Measurements from ENCODE around the gene C16orf92.
"Not testable (repeated sequence)": the region's sequence is repeated elsewhere in the genome, so short reads cannot be mapped to it uniquely, and the experiment has no call there.

The C16orf92 gene

GRCh38 chr16:30005341-30006094, 17.5 kb upstream of the C16orf92 start:
- peak; percentile 69 for DNase-seq

- DNase-seq: no peak
Observed at GRCh38 chr16:30006095-30006473, 16.9 kb upstream of the C16orf92 start.

- DNase-seq: no peak
Observed at GRCh38 chr16:30006659-30007377, 16.2 kb upstream of the C16orf92 start.

DNA sequence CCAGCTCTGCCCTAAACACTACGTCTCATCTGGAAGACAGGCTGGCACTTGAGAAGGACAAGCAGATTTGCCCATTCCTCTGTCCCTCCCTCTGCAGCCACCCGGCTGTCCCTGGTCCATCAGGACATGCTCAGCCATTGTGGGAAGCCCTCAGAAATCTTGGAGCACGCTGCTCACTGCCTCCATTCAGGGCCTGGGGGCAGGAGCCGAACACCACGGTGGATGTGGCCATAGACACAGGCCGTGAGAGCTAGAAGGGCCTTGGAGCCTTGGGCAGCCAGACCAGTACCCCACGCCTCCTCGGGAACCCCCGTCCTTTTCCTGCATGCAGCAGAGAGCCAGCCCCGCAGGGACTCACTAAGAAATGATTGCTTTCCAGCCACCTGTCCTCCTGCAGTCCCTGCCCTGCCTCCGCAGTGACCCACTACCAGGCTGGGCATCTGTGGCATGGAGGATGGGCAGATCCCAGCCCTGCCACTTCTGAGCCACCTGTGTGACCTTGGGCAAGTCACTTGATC, 15.6 kb upstream of the C16orf92 start:
- no peak for DNase-seq

DNA sequence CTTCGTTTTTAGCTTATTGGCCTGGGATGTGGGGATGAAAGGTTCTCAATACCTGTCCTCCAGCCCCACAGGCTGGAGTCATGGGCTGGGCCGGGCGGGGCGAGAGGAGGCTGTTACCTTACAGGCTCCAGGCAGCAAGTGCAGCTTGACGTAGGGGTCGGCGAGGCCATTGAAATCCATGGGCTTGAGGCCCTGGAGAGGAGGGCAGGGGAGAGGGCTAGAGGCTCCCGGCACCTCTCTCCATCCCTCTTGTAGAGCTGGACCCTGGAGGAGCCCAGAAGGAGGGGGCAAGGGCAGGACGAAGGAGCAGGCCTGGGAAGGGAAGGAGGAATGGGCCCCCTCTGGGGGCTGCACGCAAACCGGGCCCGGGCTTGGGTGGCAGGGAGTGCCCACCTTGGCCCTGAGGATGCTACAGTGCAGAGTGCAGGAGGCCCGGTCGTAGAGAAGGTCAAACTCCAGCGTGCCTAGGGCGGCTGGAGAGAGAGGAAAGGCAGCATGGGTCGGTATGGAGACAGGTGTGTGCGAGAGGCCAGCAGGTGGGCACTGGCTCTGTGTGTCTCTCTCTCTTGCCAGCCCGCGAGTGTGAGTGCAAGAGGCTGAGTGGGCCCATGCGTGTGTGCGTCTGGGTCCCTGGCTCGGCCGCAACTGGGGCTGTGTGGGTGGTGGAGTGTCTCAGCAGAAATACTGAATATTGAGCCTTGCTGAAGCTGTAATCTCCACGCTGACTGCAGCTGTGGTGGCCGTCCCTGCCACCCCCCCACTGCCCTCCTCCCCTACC, 13.7 kb upstream of the C16orf92 start:
- no peak for DNase-seq

GRCh38 chr16:30009990-30010843, 12.8 kb upstream of the C16orf92 start:
- no peak for DNase-seq

- peak; percentile 75 for DNase-seq
Observed at GRCh38 chr16:30010844-30011713, 11.9 kb upstream of the C16orf92 start, which contains the start of gene DOC2A. TSS of gene DOC2A (minus strand) at chr16:30011027. CDS start at chr16:30010222, 805 bp downstream.

DNA sequence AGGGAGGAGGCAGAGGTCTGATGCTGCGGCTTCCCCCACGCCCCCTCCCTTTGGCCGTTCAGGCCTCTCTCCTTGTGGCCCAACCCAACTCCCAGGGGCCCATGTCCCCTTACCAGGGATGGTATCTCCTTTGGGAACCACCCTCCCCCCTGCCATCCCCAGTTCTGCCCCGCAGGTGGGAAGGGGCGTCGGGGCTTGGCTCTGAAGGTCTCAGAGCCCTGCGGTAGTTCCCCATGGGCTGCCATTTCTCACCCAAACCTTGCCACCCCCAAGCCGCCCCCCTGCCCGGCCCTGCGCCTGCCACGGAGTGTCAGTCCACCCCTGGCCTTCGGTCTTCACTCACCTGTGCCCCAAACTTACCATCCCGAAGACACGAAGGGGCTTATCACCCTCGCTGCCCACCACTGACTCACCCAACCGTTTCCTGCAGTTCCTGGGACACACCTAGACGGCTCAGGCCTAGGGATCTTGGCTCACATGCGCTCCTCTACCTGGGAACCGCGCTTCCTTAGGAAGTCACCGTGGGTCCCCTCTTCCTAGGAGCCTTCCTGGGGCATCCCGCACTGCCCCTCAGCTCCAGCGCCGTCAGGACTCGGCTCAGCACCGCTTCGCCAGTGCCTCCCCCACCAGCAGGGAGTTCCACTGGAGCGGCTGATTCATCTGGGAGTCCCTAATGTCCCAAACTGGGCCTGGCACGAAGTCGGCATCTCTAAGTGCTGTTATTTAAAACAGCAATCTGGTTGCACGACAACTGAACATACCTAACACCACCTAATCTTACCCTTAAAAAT, 11.1 kb upstream of the C16orf92 start:
- DNase-seq: no peak

GRCh38 chr16:30012598-30012997, 10.4 kb upstream of the C16orf92 start:
- not testable (repeated sequence) for DNase-seq

DNA sequence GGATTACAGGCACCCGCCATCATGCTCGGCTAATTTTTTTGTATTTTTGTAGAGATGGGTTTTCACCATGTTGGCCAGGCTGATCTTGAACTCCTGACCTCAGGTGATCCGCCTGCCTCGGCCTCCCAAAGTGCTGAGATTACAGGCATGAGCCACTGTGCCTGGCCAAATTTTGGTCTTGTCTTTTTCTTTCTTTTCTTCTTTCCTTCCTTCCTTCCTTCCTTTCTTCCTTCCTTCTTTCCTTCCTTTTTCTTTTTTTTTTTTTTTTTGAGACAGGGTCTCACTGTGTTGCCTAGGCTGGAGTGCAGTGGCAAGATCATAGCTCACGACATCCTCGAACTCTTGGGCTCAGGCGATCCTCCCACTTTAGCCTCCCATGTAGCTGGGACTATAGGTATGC, 7.5 kb upstream of the C16orf92 start:
- not testable (repeated sequence) for DNase-seq

- no peak for DNase-seq
Observed at GRCh38 chr16:30016555-30017276, 6.3 kb upstream of the C16orf92 start.

DNA sequence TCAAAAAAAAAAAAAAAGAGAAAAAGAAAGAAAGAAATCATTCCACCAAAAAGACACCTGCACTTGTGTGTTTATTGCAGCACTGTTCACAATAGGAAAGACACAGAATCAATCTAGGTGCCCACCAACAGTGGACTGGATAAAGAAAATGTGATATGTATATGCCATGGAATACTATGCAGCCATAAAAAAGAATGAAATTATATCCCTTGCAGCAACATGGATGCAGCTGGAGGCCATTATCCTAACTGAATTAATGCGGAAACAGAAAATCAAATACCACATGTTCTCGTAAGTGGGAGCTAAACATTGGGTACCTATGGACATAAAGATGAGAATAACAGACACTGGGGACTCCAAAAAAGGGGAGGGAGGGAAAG, 5.7 kb upstream of the C16orf92 start:
- no peak for DNase-seq

- DNase-seq: not testable (repeated sequence)
Observed at GRCh38 chr16:30017937-30018336, 5.1 kb upstream of the C16orf92 start.

GRCh38 chr16:30018731-30019158, 4.3 kb upstream of the C16orf92 start:
- DNase-seq: no peak

GRCh38 chr16:30023586-30023985, 588 bp downstream of the C16orf92 start:
- no peak for DNase-seq

DNA sequence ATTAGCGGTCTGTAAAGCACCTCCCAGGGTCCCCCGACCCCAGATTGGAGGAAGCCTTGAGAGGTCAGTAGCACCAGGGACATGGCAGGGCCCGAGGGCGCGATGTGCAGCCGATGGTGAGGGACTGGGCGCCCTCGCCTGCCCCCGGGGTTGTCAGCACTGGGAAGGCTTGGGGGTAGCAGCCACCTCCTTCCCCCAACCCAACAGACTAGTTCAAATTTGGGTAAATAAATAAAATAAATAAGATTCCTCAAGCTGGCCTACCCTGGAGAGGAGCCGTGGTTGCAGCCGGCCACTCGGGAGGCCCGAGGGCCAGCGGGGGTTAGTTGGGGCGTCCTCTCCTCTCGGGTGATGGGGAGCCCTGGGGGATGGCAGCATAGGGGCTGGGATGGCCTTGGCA, 1.5 kb downstream of the C16orf92 start:
- no peak for DNase-seq

GRCh38 chr16:30025156-30025555, 2.2 kb downstream of the C16orf92 start:
- no peak for DNase-seq

DNA sequence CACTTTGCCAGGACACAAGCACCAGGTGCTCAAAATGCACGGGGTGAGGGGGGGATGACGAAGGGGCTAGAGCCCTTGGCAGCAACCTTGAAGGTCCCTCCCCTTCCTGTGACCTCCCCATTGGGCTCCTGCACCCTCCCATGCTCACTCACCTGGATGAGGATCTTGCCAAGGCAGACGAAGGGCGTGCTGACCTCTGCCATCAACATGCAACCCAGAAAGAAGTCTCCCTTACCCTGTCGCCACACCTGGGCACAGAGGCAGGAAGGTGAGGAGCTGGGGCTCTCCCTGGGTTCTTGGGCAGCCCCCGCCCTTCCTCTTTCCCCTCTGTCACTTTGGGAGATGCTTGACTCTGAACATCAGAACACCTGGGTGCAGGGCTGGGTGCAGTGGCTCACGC, 2.6 kb downstream of the C16orf92 start:
- DNase-seq: no peak

- DNase-seq: no peak
Observed at GRCh38 chr16:30026449-30026848, 3.5 kb downstream of the C16orf92 start.
